B cell (primary cell): ENCODE results near the gene RAB3C. TPM values are rescaled to one million over a fixed set of nuclear protein-coding genes. Genes with fewer than 3 reads are reported as not detected.

Source experiments
- ATAC-seq: fragments of 200-7000 bp; cut with Tn5 transposase; one replicate; pipeline ENCODE4 v1.10.0; 2021; ENCODE audit warnings: low read depth, mild to moderate bottlenecking, moderate number of reproducible peaks, moderate library complexity
- CTCF ChIA-PET: fragments of 350-600 bp; sonication (Branson Sonifier 250); formaldehyde crosslinking; loops from one replicate; lab custom pipeline; 2021; ENCODE audit warnings: antibody characterized with exemption, inconsistent platforms; lab: Charles Lee
- POLR2A ChIA-PET: fragments of 350-600 bp; sonication (Branson Sonifier 250); formaldehyde crosslinking; loops from one replicate; lab custom pipeline; 2021; ENCODE audit warnings: antibody characterized with exemption; lab: Charles Lee
- DNase-seq: peaks from one replicate; pipeline ENCODE4 v3.0.0; 2013
- H2AFZ ChIP-seq: 2 replicates; pipeline ENCODE4 v1.6.1; 2012; ENCODE audit warnings: mild to moderate bottlenecking, low read depth, low read length; ENCODE audit not compliant: insufficient read depth, poor library complexity, severe bottlenecking
- H3K27ac ChIP-seq, 2 donors: 1 replicate in 1 of 2; 2 replicates in 1 of 2; pipeline ENCODE4 v1.5.1; 2012 to 2013; ENCODE audit warnings: low read length in 2 of 2, mild to moderate bottlenecking in 2 of 2, moderate library complexity in 1 of 2
- H3K27me3 ChIP-seq, 4 experiments: fragments of 200-600 bp in 1 of 4; sonication (generic) in 1 of 4; replicated peaks in 1 of 4; 1 replicate in 2 of 4; 2 replicates in 2 of 4; pipeline versions ENCODE4 v1.6.1 to v1.7.0; 2013 to 2016; ENCODE audit warnings: low read length in 3 of 4, mild to moderate bottlenecking in 2 of 4, mixed read lengths in 1 of 4, moderate library complexity in 1 of 4; ENCODE audit not compliant: insufficient read depth in 4 of 4, control insufficient read depth in 3 of 4; ENCODE audit errors: control extremely low read depth in 1 of 4
- H3K36me3 ChIP-seq, 2 experiments: replicated peaks in 1 of 2; 1 replicate in 1 of 2; 2 replicates in 1 of 2; pipeline versions ENCODE4 v1.6.1 to v1.7.1; 2013; ENCODE audit warnings: low read length in 1 of 2; ENCODE audit not compliant: insufficient read depth in 2 of 2, control insufficient read depth in 1 of 2; ENCODE audit errors: control extremely low read depth in 1 of 2, extremely low read depth in 1 of 2
- H3K4me1 ChIP-seq, 2 donors: fragments of 200-600 bp in 1 of 2; sonication (generic) in 1 of 2; 1 replicate in 1 of 2; 2 replicates in 1 of 2; pipeline versions ENCODE4 v1.5.1 to v1.6.1; 2013 to 2017; ENCODE audit warnings: low read length in 2 of 2; ENCODE audit not compliant: control insufficient read depth in 2 of 2, insufficient read depth in 2 of 2
- H3K4me2 ChIP-seq: replicated peaks from 2 replicates; pipeline ENCODE3; 2012; ENCODE audit warnings: mild to moderate bottlenecking, low read depth, low read length; ENCODE audit not compliant: poor library complexity, severe bottlenecking
- H3K4me3 ChIP-seq, 5 experiments: fragments of 200-600 bp in 1 of 5; sonication (generic) in 1 of 5; 1 replicate in 3 of 5; 2 replicates in 2 of 5; pipeline versions ENCODE4 v1.5.1 to v1.7.0; 2011 to 2016; ENCODE audit warnings: low read length in 4 of 5, mild to moderate bottlenecking in 4 of 5, low read depth in 2 of 5, control low read depth in 1 of 5, moderate library complexity in 1 of 5; ENCODE audit not compliant: insufficient read depth in 1 of 5; ENCODE audit errors: control extremely low read depth in 1 of 5, extremely low read depth in 1 of 5
- H3K79me2 ChIP-seq: fragments of 200-600 bp; sonication (generic); one replicate; pipeline ENCODE4 v1.6.0; 2016; ENCODE audit warnings: low read length; ENCODE audit not compliant: control insufficient read depth, insufficient read depth
- H3K9ac ChIP-seq: fragments of 200-600 bp; sonication (generic); 2 replicates; pipeline ENCODE4 v1.6.1; 2017; ENCODE audit warnings: mild to moderate bottlenecking, low read length, moderate library complexity
- H3K9me3 ChIP-seq, 3 donors: one replicate each; pipeline versions ENCODE4 v1.6.1 to v1.7.1; 2013; ENCODE audit warnings: low read length in 2 of 3; ENCODE audit not compliant: control insufficient read depth in 2 of 3, insufficient read depth in 1 of 3; ENCODE audit errors: control extremely low read depth in 1 of 3
- H4K20me1 ChIP-seq: 2 replicates; pipeline ENCODE4 v1.6.0; 2012; ENCODE audit warnings: mild to moderate bottlenecking, low read length; ENCODE audit not compliant: insufficient read depth, control insufficient read depth, poor library complexity, severe bottlenecking
- H3K27ac Mint-ChIP-seq: one replicate; pipeline ENCODE4 v1.8.0; 2021; ENCODE audit warnings: mixed read lengths
- H3K27me3 Mint-ChIP-seq: one replicate; pipeline ENCODE4 v1.8.0; 2021; ENCODE audit warnings: mixed read lengths
- H3K4me1 Mint-ChIP-seq: one replicate; pipeline ENCODE4 v1.8.0; 2021; ENCODE audit warnings: mixed read lengths
- H3K4me3 Mint-ChIP-seq: one replicate; pipeline ENCODE4 v1.8.0; 2021; ENCODE audit warnings: mixed read lengths
- H3K9me3 Mint-ChIP-seq: one replicate; pipeline ENCODE4 v1.8.0; 2022; ENCODE audit warnings: mixed read lengths; ENCODE audit not compliant: insufficient read depth
- EZH2 ChIP-seq: IDR thresholded peaks from 2 replicates; pipeline ENCODE4 v1.6.1; 2012; ENCODE audit warnings: borderline replicate concordance, low read depth, mild to moderate bottlenecking, moderate library complexity, low read length; ENCODE audit not compliant: insufficient read depth, poor library complexity, severe bottlenecking
- WGBS: methylation state at CpG from one replicate; pipeline ENCODE4 v1.1.5; 2013; ENCODE audit warnings: missing lambda C conversion rate; ENCODE audit not compliant: insufficient coverage; 5-methylcytosine and 5-hydroxymethylcytosine counted together
- intact Hi-C: fragments of 100-400 bp; cut with micrococcal nuclease; formaldehyde crosslinking; loops from one replicate; pipeline ENCODE4 v1.10.0; 2022
- polyA plus RNA-seq: library from polyadenylated mRNA; depleted of rRNA; stranded (reverse); fragments of >200 nt; gene quantifications from 2 replicates; pipeline ENCODE4 v1.2.3, GENCODE V29; 2012
- total RNA-seq, 2 donors: library from RNA; stranded (reverse); fragments of 120-200 nt in 1 of 2; gene quantifications; 1 replicate in 1 of 2; 2 replicates in 1 of 2; pipeline versions ENCODE4 v1.2.3 to v1.2.4, GENCODE V29; 2013 to 2022
- TF ChIP-seq, protein P1 (sequence below): fragments of 200-600 bp; IDR thresholded peaks from one replicate; pipeline ENCODE4 v1.8.0; 2022; ENCODE audit warnings: antibody characterized with exemption, mild to moderate bottlenecking

The RAB3C gene
- total and polyA plus RNA-seq, 2 donors (not counting 1 experiment from before 2014, with no cell fraction given), result 0.20 to 0.58 TPM

DNA sequence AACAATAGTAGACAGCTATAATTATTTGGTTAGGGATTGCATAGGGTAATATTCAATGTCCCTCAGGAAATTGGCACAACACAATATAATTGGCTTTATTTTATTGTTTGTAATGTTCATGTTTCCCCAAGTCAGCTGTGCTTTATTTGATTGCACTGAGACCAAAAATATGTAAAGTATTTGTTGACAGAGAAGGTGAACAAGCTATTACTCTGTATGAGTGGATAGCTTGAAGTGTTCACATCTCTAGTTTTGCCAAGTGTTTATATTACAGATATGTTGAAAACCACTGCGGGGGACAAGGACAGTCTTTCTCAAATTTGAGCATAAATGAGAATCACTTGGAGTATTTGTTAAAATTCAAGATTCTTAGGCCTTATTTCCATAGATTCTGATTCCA lies 83.3 kb downstream of the RAB3C start:
- no CpG with 5 or more reads among the region's 1 CpG for WGBS
- Mint-ChIP-seq H3K4me1 (no peaks in the 10 kb centered on the region), H3K4me3 (no peak overlapping the region), H3K27me3 (no peaks in the 10 kb centered on the region), H3K27ac (no peak overlapping the region), H3K9me3 (no peaks in the 10 kb centered on the region)
- no peak for ATAC-seq
- no peaks in the 10 kb centered on the region for H3K79me2 ChIP-seq
- no peak overlapping the region for H3K4me2 ChIP-seq
- CTCF ChIA-PET, result no interaction called here
- H3K4me3 ChIP-seq, result no peak overlapping the region
- intact Hi-C loops, result no loop called here
- POLR2A ChIA-PET, result no interaction called here
- no peak overlapping the region for H3K9ac ChIP-seq
- H3K9me3 ChIP-seq, result no peaks in the 10 kb centered on the region
- H3K27ac ChIP-seq, result no peak overlapping the region
- H3K36me3 ChIP-seq, result no peaks in the 10 kb centered on the region
- no peak for DNase-seq
- no peaks in the 10 kb centered on the region for H4K20me1 ChIP-seq
- H2AFZ ChIP-seq, result no peak overlapping the region
- H3K27me3 ChIP-seq, result no peaks in the 10 kb centered on the region
- TF ChIP-seq, protein P1, sequence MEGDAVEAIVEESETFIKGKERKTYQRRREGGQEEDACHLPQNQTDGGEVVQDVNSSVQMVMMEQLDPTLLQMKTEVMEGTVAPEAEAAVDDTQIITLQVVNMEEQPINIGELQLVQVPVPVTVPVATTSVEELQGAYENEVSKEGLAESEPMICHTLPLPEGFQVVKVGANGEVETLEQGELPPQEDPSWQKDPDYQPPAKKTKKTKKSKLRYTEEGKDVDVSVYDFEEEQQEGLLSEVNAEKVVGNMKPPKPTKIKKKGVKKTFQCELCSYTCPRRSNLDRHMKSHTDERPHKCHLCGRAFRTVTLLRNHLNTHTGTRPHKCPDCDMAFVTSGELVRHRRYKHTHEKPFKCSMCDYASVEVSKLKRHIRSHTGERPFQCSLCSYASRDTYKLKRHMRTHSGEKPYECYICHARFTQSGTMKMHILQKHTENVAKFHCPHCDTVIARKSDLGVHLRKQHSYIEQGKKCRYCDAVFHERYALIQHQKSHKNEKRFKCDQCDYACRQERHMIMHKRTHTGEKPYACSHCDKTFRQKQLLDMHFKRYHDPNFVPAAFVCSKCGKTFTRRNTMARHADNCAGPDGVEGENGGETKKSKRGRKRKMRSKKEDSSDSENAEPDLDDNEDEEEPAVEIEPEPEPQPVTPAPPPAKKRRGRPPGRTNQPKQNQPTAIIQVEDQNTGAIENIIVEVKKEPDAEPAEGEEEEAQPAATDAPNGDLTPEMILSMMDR, result no peak
- TF ChIP-seq EZH2, result no peak
- H3K4me1 ChIP-seq, result no peaks in the 10 kb centered on the region

DNA sequence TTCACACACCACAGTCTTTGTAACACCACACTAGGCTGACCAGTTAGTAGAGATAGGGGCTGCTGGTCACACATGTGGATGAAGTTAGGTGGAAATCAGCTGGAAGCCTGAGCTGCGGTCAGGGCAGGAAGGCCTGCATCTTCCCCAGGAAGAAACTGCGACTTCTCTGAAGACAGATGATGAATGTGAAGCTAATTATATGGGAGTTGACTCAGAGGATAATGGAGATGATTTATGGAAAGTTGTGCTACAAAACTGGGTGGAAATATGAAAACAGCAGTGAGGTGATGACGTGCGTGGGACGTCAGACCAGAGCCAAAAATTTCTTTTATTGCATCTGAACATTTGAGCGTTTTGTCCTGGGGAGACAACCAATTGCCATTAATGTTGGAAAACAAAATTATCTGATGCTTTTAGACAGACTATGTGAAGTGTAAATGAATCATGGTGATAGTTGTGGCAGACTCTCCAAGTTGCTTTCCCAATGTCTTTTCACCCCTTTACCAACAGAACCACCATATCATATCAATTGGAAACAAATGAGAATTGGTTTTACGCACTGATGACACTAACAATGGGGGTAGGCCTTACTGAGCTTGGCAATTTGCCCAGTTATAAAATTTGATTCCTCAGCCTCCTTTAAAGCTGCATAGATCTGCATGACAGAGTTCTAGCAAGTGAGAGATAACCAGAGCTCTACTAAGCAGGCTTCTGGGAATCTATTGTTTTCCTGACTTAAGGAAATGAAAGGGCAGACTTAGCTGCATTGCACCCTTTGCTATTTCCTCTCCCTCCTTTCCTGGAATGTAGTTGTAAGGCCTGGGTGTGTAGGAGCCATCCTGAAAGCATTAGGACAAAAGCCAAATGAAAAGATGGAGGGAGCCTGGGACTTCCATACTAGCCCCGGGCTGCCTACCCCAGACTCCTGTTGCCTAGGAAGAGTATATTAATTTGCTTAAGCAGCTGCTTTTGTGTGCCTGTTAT lies 84.0 kb downstream of the RAB3C start:
- intact Hi-C loops, result no loop called here
- H3K9me3 ChIP-seq, result no peaks in the 10 kb centered on the region
- no peaks in the 10 kb centered on the region for H3K4me1 ChIP-seq
- no peak overlapping the region for H3K9ac ChIP-seq
- H3K27me3 ChIP-seq, result no peaks in the 10 kb centered on the region
- H3K36me3 ChIP-seq, result no peaks in the 10 kb centered on the region
- H3K27ac ChIP-seq, result no peak overlapping the region
- CTCF ChIA-PET, result no interaction called here
- POLR2A ChIA-PET, result no interaction called here
- H3K79me2 ChIP-seq, result no peaks in the 10 kb centered on the region
- H2AFZ ChIP-seq, result no peak overlapping the region
- WGBS, result 52% methylated on average over 6 of the region's 8 CpGs
- no peak overlapping the region for H3K4me3 ChIP-seq
- ATAC-seq (no peak), DNase-seq (no peak)
- no peaks in the 10 kb centered on the region for H4K20me1 ChIP-seq
- Mint-ChIP-seq H3K4me3 (no peak overlapping the region), H3K27me3 (no peaks in the 10 kb centered on the region), H3K9me3 (no peaks in the 10 kb centered on the region), H3K4me1 (no peaks in the 10 kb centered on the region), H3K27ac (no peak overlapping the region)
- H3K4me2 ChIP-seq, result no peak overlapping the region
- no peak for TF ChIP-seq EZH2
- TF ChIP-seq, protein P1, result no peak
